Muscle of arm (tissue), 12 donors: ENCODE results near the gene KDM3B. TPM values are rescaled to one million over a fixed set of nuclear protein-coding genes. Genes with fewer than 3 reads are reported as not detected.

Experiments
- DNase-seq: peaks from one replicate; pipeline ENCODE4 v3.0.0-alpha.2; 2013
- polyA plus RNA-seq, 12 donors: library from polyadenylated mRNA; unstranded; fragments of 120-200 nt; gene quantifications; one replicate each; pipeline ENCODE4 v1.2.1, GENCODE V29; 2013; ENCODE audit not compliant: insufficient read length in 12 of 12

The KDM3B gene
- polyA plus RNA-seq, 12 donors: 41.3 to 74.2 (median 64.8) TPM; not detected in 1

DNA sequence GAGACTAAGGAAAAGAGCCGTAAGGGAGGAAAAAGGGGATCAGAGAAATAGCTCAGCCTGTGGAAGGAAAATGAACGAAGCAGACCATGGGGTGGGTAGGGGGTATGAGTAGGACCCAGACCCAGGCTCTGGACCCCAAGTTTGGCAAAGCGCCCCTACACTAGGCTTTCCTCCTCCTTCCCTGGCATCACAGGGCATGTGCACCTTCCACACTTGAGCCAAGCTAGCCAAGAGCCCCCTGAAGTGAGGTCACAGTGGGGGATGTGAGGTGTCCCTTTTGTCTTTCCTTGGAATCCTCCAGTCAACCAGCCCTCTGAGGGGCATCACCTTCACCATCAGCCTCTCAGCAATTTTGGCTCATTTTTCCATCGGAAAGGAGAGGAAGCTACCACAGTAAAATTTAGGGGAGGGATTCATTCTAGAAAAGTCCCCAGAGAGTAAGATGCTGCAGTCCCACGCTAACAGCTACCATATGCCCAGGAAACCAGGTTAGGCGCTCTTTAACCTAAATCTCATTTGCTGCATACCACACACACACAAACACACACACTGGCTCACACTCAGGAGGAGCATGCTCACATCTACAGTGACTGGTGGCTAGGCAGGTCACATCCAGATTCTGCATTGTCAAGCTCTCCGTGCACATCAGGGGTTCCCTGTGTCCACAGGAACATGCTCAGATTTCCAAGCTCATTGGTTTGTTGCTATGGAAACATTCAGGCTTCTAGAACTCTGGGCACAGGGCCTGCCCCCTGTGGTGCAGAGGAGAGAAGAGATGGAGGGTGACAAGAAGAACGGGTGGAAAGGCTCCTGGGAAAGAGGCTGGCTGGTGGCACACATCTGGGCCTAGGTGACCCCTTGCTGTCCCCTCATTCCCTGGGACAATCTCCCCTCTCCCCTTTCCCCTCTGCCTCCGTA, 96.3 kb downstream of the KDM3B start:
- DNase-seq: no peak

DNA sequence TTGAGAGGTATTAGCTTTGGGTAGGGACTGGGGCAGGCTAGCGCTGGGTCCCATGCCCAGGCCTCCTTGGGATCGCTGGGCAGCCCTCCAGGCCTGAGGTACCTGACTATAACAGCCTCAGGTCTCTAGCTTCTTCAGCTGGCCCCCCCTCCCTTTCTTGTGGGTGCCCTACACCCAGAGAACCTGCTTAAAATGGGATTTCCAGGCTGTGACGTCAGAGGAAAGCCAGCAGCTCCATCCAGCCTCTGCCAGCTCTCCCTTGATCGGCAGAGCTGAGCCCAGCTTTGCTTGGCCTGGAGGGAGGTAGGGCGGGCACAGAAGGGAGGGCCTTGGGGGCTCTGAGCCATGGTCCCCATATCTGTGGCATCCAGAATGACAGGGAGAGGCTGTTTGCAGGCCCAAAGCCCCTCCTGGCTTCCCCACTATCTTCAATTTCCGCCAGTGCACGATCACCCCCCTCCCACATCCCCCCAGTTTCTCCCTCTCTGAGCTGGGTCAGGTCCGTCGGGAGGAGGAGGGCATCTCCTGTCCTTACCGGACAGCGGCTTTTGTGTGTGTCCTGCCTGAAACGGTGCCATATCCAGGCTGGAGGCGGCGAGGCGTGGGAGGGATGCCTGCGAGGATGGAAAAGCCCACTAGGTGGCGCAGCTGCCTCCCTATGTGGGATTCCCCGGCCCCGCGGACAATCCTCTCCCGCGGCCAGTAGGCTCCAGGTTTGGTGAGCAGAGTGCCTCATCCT, 97.2 kb downstream of the KDM3B start:
- DNase-seq: peak; percentile 92

DNA sequence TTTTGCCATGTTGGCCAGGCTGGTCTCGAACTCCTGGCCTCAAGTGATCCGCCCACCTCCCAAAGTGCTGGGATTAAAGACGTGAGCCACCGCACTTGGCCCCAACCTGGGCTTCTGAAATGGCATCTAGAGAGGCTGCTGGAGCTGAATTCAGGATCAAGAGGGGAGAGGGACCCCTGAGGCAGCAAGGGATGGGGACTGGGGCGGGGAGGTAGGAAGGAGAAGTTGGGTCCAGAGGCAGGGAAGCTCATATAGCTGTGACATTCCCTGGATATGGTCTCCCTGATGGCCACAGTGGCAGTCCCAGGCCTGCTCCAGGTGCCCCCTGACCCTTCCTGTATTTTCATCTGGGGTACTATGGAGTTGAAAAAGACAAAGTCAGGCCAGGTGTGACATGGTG, 98.5 kb downstream of the KDM3B start:
- DNase-seq: no peak

DNA sequence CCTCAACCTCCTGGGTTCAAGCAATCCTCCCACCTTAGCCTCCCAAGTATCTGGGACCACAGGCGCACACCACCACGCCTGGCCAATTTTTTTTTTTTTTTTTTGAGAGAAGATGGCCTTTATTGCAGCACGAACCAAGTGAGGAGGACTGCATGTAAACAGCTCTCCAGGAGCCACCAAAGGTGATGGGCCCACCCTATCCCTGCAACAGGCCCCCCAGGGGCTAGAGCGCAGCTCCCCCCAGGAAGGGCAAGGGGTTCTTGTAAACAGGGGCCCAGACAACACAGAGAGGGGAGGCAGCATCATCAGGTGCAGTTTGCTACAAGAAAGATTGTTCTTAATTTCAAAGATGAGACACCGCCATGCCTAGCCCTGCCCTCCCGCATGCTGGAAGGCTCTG, 100.2 kb downstream of the KDM3B start:
- no peak for DNase-seq

DNA sequence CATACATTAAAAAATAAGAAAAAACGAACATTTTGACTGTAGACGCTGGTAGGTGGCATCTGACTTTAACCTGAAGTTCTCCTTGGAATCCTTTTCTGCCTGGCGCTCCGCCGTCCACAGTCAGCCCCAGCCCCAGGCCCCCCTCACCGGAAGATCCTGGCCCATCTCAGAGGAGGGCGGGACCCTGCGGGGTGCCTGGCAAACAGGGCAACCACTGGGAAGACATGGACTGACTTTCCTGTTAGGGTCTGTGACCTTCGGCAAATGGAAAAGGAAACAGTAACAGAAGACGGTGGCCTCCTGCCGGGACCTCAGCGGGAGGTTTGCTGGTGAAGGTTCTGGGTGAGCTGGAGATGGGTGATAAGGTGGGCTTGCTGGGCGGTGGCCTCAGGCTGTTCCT, 101.1 kb downstream of the KDM3B start:
- DNase-seq: no peak

DNA sequence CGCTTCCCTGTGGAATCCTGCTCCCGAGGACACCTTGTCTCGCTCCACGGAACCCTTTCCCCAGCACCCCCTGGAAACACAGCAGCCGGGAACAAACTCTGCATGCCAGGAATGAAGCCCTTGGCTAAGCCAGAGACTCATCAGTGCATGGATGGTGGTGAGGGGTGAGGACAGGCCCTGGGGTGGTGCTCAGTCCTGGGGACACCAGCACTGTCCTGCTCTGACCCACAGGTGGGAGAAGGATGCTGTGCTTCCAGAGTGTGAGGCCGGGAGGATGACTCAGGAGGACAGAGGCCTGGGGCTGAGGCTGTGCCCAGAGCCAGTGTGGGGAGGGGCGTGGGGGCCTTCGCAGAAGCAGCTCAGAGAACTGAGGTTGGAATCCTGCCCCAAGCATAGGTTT, 101.6 kb downstream of the KDM3B start:
- DNase-seq: no peak

DNA sequence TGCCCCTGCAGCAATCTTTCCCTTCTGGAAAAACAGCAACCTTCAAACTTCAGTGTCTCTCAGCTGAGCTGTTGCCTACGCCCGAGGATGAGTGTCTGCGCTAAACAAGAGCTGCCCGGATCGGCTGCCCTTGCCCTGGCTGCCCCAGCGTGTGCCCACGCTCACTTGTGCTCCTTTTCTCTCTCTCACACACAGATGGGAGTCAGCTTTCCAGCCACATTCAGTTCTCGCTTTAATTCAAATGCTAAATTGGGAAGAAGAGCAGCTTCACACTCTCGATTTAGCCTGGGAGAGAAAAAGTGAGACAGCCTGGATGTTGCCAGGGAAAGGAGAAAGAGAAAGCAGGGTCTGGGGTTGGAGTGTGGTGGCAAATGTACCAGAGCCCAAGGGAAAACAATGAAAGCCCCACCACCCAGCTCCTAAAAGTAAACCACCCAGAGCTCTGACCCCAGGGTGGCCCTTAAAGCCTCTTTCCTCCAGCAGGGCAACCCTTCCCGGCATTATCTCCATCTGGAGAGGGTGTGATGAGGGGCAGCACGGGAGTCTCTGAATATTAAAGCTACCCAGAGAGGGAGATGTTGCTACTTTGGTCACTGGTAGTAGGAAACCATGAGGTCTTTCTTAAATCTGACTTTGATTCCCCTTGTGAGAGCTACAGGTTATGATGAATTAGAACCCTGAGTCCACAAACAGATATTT, 102.9 kb downstream of the KDM3B start:
- DNase-seq: no peak

DNA sequence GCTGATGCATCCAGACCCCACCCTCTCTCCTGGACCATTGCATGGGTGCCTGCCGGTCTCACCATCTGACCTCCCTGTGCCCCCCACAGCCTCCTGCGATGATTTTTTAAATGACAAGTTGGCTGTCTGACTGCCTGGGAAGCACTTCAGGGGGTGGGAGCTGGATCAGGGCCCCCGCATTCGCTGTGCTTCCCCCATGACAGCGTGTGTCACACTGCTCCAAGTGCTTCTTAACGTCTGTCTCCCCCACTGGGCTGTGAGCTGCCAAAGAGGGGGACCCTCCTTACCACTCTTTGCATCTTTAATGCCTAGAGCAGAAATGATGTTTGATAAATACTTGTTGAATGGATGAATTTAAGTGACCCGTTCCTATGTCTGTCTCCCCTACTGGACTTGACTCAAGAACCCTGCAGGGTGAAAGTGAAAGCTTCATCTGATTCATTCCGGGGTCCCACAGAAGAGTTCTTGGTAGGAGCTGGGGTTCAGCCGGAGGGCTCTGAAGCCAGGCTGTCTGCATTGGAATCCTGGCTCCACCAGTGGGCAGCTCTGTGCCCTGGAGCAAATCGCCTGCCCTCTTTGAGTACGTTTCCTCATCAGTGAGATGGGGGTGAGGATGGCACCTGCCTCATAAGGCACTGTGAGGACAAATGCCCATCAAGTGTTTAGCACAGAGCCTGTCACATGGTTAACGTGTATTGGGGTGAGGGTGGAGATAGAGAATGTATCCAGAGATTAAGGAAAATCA, 105.2 kb downstream of the KDM3B start:
- DNase-seq: no peak

DNA sequence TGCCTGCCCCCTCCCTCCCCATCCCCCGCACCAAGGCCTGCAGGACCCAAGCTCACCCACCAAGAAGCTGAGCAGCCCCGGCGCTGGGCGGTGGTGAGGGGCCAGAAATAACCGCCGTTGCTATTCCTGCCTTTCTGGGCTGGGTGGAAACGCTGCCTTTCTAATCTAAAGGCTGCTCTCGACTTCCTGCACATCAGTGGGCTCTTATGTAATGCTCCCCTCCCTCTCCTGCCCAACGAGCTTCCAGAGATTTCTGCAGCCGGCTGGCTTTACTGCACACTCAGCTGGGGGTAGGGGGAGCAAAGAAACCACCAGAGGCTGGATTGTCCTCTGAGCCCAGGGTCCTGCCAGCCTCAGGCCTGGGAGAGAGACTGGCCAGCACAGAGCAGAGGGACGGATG, 105.9 kb downstream of the KDM3B start:
- no peak for DNase-seq

DNA sequence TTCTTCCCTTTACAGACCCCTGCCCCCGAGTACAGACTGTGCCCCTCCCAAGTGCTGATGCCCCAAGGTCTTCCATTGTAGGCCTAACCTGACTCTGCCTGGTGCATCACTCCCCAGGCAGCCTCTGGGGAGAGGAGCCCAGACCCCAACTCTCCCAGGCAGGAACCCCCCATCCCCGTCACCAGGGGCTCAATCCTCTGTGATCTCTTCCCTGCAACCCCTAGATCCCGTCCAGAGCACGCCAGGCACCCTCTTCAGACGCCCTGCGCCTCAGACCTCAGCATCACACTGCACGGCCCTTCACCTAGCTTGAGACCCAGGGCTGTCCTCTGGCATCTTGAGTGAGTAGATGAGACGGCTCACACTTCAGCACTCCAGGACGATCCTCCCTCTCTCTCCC, 106.4 kb downstream of the KDM3B start:
- DNase-seq: no peak

DNA sequence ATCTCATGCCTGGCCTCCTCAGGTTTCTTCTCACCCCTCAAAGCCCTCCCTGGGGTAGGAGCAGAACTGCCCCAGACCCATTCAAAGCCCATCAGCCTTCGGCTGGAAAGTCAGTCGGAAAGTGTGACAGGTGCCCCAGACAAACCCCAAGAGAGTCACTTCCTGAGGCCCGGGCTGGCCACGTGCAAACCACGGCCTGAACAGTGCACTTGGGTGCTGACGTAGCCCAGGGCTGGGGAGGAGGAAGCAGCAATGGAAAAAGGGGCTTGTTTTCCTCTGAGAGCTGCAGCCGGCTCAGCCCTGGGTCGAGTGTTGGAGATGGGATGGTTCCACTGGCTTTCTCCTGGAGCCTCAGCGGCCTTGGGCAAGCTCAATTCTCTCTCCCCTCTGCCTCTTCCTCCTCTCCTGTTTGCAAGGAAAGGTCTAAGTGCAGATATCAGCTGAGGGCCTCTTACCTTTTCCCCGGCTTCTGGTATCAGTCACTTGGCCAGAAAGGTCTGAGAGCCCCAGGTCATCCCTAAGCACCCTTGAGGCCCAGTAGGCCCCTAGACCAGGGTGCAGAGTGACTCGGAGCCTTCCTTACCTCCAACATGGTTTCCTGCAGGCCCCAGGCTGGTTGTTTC, 106.9 kb downstream of the KDM3B start:
- DNase-seq: no peak

DNA sequence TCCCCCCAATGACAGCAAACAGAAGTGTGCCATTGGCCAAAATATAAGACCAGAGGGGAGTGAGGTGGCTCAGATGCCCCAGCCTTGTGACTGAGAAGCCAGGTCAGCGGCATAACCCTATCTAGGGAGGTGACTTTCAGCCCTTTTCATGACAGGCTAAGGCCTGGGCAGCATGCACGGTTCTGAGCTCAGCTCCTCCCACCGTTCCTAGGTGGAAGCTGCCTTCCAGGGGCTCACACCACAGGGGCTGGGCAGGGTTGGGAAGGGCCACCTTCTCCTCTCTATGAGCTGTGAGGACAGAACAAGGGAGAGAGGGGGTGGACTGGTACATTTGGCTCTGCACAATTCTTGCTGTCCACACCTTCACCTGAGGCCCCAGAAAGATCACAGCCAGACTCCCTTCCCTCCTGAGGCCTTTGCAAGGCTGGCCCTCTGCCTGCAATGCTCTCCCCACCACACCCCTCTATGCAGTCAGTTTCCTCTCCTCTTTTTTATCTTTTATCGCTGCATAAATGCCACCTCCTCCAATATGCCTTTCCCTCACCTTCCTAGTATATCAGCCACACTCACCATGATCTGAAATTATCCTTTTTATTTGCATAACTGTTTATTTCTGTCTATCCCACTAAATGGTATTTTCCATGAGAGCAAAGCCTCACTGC, 107.7 kb downstream of the KDM3B start:
- DNase-seq: no peak

DNA sequence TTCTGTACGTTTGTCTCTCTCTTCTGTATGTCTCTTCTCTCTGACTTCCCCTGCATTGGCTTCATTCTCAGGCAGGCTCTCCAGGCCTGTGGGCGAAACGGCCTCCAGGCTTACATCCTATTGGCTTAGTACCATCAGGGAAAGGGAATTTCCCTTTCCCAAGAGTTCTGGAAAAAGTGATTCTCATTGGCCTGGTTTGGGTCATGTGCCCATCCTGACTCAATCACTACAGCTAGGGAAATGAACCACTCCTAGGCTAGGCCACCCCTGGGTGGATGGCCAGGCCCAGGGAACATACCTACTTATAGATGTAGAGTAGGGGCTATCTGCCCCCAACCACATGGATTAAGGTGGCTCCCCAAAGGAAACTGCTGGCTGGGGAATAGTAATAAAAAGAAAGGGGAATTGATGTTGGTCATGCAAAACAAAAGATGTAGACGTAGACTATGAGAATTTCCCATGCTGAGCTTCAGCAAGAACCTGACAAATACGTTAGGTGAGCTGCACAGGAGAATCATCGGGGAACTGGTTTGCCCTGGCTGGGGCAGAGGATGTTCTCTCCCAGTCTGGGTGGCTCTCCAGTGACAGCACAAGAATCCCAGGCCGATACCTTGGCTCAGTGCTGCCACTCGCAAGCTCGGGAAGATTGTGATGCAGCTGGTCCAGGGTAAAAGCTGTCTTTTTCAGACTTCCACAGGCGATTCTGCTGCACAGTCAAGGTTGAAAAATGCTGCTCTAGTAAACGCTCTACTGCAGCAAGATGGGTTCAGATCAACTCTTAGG, 109.0 kb downstream of the KDM3B start:
- no peak for DNase-seq

DNA sequence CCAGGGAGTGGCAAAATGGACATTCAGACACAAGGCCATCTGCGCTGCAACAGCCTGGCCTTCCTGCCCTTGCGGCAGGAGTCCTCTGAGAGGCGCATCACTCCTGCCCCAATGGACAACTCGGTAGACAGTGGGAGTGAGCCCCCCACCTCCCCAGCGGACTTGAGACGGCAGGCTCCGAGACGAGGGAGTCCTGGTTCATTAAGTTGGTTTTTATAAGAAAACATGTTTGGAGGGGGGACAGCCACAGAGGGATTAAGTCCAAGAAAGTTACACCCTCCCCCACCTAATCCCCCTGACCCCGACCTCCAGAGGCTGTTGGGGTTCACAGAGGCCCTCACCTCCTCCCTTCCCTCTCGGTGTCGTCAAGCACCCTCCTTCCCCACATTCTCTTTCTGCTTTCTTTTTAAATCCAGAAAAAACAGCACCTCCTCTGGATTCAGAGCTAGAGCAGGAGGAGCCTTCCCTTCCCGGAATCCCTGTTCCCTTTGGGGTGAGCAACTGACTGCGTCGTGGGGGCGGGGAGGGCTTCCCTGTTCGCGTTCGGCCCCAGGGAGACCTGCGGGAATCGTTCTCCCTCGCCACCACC, 111.0 kb downstream of the KDM3B start:
- no peak for DNase-seq

DNA sequence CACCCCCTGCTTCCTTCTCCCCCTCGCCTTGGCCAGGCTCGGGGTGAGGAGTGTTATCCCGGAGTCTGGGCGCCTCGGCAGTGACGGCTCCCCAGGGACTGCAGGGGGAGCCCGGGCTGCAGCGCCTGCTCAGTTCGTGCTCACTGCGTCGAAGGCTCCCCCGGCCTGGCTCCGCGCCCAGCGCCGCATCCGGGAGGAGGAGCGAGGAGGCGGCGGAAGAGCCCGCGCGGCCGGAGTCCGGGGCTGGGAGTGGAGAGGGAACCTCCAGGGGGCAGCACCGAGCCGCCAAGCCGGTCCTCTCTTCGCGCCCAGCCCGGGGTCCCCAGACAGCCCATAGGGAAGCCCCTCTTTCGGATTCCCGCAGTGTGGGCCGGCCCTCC, 111.5 kb downstream of the KDM3B start:
- peak; percentile 98 for DNase-seq

DNA sequence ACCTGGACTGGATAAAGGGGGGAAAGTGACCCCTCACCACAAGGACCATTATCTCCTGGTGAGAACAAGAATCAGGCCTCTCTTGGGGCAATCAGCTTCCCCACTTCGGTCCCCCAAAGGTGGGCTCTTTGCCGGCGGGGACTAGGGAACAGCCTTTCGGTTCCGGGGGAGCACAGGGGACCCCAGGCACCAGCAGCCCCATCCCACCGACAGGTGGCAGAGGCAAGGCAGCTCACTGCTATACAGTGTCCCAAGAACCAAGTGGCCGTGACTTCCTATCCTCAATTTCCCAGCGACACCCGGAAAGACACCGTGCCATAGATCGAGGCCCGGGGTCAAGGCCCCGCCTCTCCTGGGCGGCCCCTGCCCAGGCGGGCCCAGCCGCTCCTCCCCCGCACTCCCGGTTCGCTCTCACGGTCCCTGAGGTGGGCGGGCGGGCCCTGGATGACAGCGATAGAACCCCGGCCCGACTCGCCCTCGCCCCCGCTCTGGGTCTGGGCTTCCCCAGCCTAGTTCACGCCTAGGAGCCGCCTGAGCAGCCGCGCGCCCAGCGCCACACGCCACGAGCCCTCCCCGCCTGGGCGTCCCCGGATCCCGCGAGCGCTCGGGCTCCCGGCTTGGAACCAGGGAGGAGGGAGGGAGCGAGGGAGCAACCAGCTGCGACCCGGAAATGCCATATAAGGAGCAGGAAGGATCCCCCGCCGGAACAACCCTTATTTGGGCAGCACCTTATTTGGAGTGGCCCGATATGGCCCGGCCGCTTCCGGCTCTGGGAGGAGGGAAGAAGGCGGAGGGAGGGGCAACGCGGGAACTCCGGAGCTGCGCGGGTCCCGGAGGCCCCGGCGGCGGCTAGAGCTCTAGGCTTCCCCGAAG, 112.1 kb downstream of the KDM3B start:
- peak; percentile 99 for DNase-seq

DNA sequence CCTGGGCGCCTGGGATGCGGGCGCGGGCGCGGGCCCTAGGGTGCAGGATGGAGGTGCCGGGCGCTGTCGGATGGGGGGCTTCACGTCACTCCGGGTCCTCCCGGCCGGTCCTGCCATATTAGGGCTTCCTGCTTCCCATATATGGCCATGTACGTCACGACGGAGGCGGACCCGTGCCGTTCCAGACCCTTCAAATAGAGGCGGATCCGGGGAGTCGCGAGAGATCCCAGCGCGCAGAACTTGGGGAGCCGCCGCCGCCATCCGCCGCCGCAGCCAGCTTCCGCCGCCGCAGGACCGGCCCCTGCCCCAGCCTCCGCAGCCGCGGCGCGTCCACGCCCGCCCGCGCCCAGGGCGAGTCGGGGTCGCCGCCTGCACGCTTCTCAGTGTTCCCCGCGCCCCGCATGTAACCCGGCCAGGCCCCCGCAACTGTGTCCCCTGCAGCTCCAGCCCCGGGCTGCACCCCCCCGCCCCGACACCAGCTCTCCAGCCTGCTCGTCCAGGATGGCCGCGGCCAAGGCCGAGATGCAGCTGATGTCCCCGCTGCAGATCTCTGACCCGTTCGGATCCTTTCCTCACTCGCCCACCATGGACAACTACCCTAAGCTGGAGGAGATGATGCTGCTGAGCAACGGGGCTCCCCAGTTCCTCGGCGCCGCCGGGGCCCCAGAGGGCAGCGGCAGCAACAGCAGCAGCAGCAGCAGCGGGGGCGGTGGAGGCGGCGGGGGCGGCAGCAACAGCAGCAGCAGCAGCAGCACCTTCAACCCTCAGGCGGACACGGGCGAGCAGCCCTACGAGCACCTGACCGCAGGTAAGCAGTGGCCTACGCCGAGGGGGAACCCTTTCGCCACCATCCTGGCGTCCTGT, 113.0 kb downstream of the KDM3B start, which contains the start of gene EGR1:
Gene EGR1, plus strand, starts transcription at position 219 of the 864 bp plus-strand sequence. Its CDS starts 283 bp downstream, at position 502.
- DNase-seq: peak; percentile 96
